ENCODE measurements around the gene CGAS.

DNA sequence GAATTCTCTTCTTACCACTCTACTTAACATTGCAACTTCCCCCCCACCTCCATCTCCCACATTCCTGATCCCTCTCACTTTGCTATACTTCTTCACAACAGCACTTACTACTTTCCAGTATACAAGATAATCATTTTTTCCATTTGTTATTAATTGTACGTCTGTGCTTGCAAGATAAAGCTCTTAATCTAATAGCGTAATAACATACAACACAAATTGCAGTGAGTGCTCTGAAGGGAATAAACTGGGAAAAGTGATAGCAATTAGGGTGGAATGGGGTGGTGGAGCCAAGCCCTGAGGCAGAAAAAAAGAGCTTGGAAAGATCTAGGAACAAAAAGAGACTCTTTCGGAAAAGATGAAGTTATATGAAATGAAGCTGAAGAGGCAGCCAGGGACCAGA lies 8.5 kb downstream of the CGAS start:
- TF ChIP-seq, protein P1, sequence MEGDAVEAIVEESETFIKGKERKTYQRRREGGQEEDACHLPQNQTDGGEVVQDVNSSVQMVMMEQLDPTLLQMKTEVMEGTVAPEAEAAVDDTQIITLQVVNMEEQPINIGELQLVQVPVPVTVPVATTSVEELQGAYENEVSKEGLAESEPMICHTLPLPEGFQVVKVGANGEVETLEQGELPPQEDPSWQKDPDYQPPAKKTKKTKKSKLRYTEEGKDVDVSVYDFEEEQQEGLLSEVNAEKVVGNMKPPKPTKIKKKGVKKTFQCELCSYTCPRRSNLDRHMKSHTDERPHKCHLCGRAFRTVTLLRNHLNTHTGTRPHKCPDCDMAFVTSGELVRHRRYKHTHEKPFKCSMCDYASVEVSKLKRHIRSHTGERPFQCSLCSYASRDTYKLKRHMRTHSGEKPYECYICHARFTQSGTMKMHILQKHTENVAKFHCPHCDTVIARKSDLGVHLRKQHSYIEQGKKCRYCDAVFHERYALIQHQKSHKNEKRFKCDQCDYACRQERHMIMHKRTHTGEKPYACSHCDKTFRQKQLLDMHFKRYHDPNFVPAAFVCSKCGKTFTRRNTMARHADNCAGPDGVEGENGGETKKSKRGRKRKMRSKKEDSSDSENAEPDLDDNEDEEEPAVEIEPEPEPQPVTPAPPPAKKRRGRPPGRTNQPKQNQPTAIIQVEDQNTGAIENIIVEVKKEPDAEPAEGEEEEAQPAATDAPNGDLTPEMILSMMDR (IDR thresholded peaks at IDR 0.05; ENCODE audit: low read depth, low read length), result no peak
- no peak for TF ChIP-seq POLR2A (IDR thresholded peaks at IDR 0.05; ENCODE audit: extremely low read depth, insufficient read length)
- TF ChIP-seq, protein P2, sequence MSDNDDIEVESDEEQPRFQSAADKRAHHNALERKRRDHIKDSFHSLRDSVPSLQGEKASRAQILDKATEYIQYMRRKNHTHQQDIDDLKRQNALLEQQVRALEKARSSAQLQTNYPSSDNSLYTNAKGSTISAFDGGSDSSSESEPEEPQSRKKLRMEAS (IDR thresholded peaks at IDR 0.05; ENCODE audit: low read depth, low read length), result no peak
- no peak for TF ChIP-seq MYC (IDR thresholded peaks at IDR 0.05; ENCODE audit: low read depth, low read length)

All from NB4 (cell line).